T-cell (primary cell): ENCODE results near the gene ABLIM1. TPM values are rescaled to one million over a fixed set of nuclear protein-coding genes. Genes with fewer than 3 reads are reported as not detected.
A peak's percentile ranks its signal among the peaks of the same experiment; 100 is the strongest.

Source experiments
- ATAC-seq, 4 experiments: fragments of 200-7000 bp in 3 of 4; fragments of 150-1000 bp in 1 of 4; cut with Tn5 transposase; replicated peaks in 1 of 4; 1 replicate in 3 of 4; 2 replicates in 1 of 4; pipeline ENCODE4 v1.10.0; 2021; ENCODE audit warnings: moderate library complexity in 3 of 4, mild to moderate bottlenecking in 2 of 4, moderate number of reproducible peaks in 1 of 4
- CTCF ChIA-PET, 2 donors: fragments of 300-600 bp; sonication (Branson Sonifier 250); formaldehyde crosslinking; loops; one replicate each; lab custom pipeline; 2022; ENCODE audit warnings: antibody characterized with exemption in 2 of 2; lab: Charles Lee
- POLR2A ChIA-PET, 2 donors: fragments of 300-600 bp; sonication (Branson Sonifier 250); formaldehyde crosslinking; loops; one replicate each; lab custom pipeline; 2022; ENCODE audit warnings: antibody characterized with exemption in 2 of 2; lab: Charles Lee
- DNase-seq, 35 experiments: peaks; one replicate each; pipeline versions ENCODE4 v3.0.0 to v3.0.0-alpha.2; 2013 to 2023
- H3K27ac ChIP-seq: one replicate; pipeline ENCODE4 v1.5.1; 2013; ENCODE audit warnings: low read length
- H3K27me3 ChIP-seq, 2 experiments: replicated peaks in 1 of 2; 1 replicate in 1 of 2; 2 replicates in 1 of 2; pipeline versions ENCODE4 v1.6.1 to v1.7.0; 2013; ENCODE audit warnings: low read length in 1 of 2, mixed read lengths in 1 of 2; ENCODE audit not compliant: control insufficient read depth in 2 of 2, insufficient read depth in 2 of 2; ENCODE audit errors: extremely low read depth in 1 of 2
- H3K36me3 ChIP-seq, 2 donors: 1 replicate in 1 of 2; 2 replicates in 1 of 2; pipeline versions ENCODE4 v1.6.1 to v1.7.0; 2013; ENCODE audit warnings: low read length in 1 of 2; ENCODE audit not compliant: control insufficient read depth in 2 of 2, insufficient read depth in 1 of 2; ENCODE audit errors: extremely low read depth in 1 of 2
- H3K4me1 ChIP-seq, 2 experiments: 1 replicate in 1 of 2; 2 replicates in 1 of 2; pipeline versions ENCODE4 v1.6.1 to v1.7.0; 2013; ENCODE audit warnings: low read length in 2 of 2, mixed read lengths in 1 of 2; ENCODE audit not compliant: insufficient read depth in 2 of 2, control insufficient read depth in 1 of 2; ENCODE audit errors: extremely low read depth in 1 of 2
- H3K4me3 ChIP-seq, 2 donors: 1 replicate in 1 of 2; 2 replicates in 1 of 2; pipeline versions ENCODE4 v1.5.1 to v1.7.0; 2013; ENCODE audit warnings: mild to moderate bottlenecking in 2 of 2, low read length in 1 of 2, moderate library complexity in 1 of 2; ENCODE audit not compliant: control insufficient read depth in 1 of 2; ENCODE audit errors: extremely low read depth in 1 of 2
- H3K9me3 ChIP-seq: 2 replicates; pipeline ENCODE4 v1.7.0; 2013
- H3K27ac Mint-ChIP-seq, 2 donors: one replicate each; pipeline ENCODE4 v1.8.0; 2020 to 2021; ENCODE audit warnings: mild to moderate bottlenecking in 2 of 2, mixed read lengths in 2 of 2
- H3K27me3 Mint-ChIP-seq, 2 donors: one replicate each; pipeline ENCODE4 v1.8.0; 2021 to 2022; ENCODE audit warnings: mixed read lengths in 2 of 2
- H3K36me3 Mint-ChIP-seq: one replicate; pipeline ENCODE4 v1.8.0; 2021; ENCODE audit warnings: mixed read lengths
- H3K4me1 Mint-ChIP-seq, 3 donors: one replicate each; pipeline ENCODE4 v1.8.0; 2020 to 2022; ENCODE audit warnings: mixed read lengths in 3 of 3, mild to moderate bottlenecking in 1 of 3
- H3K4me3 Mint-ChIP-seq, 3 donors: one replicate each; pipeline ENCODE4 v1.8.0; 2020 to 2022; ENCODE audit warnings: mild to moderate bottlenecking in 3 of 3, mixed read lengths in 3 of 3, moderate library complexity in 3 of 3
- H3K9me3 Mint-ChIP-seq, 3 donors: one replicate each; pipeline ENCODE4 v1.8.0; 2020 to 2022; ENCODE audit warnings: mixed read lengths in 3 of 3
- WGBS: methylation state at CpG from one replicate; pipeline ENCODE4 v1.1.5; 2013; ENCODE audit warnings: missing lambda C conversion rate; ENCODE audit not compliant: insufficient coverage; 5-methylcytosine and 5-hydroxymethylcytosine counted together
- total RNA-seq, 35 experiments: library from RNA in 6 of 35; stranded (reverse) in 6 of 35; fragments of 120-200 nt in 1 of 35; gene quantifications; one replicate each; pipeline versions ENCODE4 v1.2.1 to v1.2.4 and lab custom pipeline; 2013 to 2026

ABLIM1 gene
- 100 to 1,000 TPM; 212 to 311 (median 266) TPM for total RNA-seq
- total RNA-seq (2013): 170 TPM
- 156 to 1,014 (median 422) reads per million in 29 experiments for total RNA-seq (lab: John Stamatoyannopoulos, UW)

DNA sequence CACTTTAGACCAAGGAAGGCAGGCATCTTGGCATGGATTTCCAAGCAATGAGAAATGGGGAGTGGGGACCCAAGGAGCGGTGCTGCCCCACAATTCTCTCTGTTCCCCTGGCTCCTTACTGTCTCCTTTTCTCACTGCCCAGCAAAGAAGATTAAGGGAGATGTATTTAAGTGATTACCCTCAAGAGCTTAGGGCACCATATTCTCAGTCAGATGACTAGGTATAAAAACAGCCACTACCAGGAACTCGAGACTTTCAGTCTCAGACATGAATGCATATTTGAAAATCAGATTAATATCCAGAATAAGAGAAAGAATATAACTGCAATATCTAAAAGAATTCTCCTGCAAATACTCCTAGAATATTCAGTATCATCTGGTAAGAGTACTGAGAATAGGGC, at the start of gene ABLIM1:
TSS of gene ABLIM1 (minus strand) at position 101 of the 400 bp plus-strand sequence. CDS start at position 26, 75 bp downstream.
- Histone ChIP-seq H3K4me3 (no peak within 1 kb of the TSS), H3K4me1 (no peaks in the 10 kb centered on the region), H3K36me3 (no peaks in the 10 kb centered on the region), H3K27me3 (no peaks in the 10 kb centered on the region), H3K27ac (no peak within 1 kb of the TSS), H3K9me3 (no peaks in the 10 kb centered on the region)
- H3K27me3 Mint-ChIP-seq: peaks cover 0 to under 1% of the 10 kb centered on the region in 2 donors
- H3K4me1 Mint-ChIP-seq: no peaks in the 10 kb centered on the region
- WGBS: no CpG with 5 or more reads among the region's 2 CpGs
- no peak within 1 kb of the TSS for H3K4me3 Mint-ChIP-seq
- DNase-seq (no peak), ATAC-seq (no peak)
- H3K27ac Mint-ChIP-seq: no peak within 1 kb of the TSS
- ChIA-PET CTCF (no interaction called here), POLR2A (no interaction called here)
- no peaks in the 10 kb centered on the region for H3K9me3 Mint-ChIP-seq
- no peaks in the 10 kb centered on the region for H3K36me3 Mint-ChIP-seq

- DNase-seq (no peak), ATAC-seq (no peak)
- Histone ChIP-seq H3K36me3 (no peaks in the 10 kb centered on the region), H3K27me3 (peaks cover 0 to 6% of the 10 kb centered on the region in 2 experiments), H3K4me1 (no peaks in the 10 kb centered on the region), H3K4me3 (no peak overlapping the region), H3K27ac (no peak overlapping the region), H3K9me3 (no peaks in the 10 kb centered on the region)
- no peak overlapping the region for H3K4me3 Mint-ChIP-seq
- H3K4me1 Mint-ChIP-seq: no peaks in the 10 kb centered on the region
- POLR2A ChIA-PET: no interaction called here
- H3K9me3 Mint-ChIP-seq: no peaks in the 10 kb centered on the region
- no peaks in the 10 kb centered on the region for H3K36me3 Mint-ChIP-seq
- no CpG with 5 or more reads among the region's 4 CpGs for WGBS
- no peak overlapping the region for H3K27ac Mint-ChIP-seq
- CTCF ChIA-PET: interaction anchor here in 1 of 2 donors (0.6 kb wide), 1 partner anchor 11 kb away, joined by 6 read pairs; no protein-coding TSS in a partner anchor
- H3K27me3 Mint-ChIP-seq: peaks cover 8 to 21% of the 10 kb centered on the region in 2 donors
Observed at GRCh38 chr10:114706458-114707055, 48.5 kb upstream of the ABLIM1 start.

GRCh38 chr10:114704679-114705078, 46.6 kb upstream of the ABLIM1 start:
- ATAC-seq (no peak), DNase-seq (no peak)
- Histone ChIP-seq H3K27ac (no peak overlapping the region), H3K27me3 (peaks cover 0 to 3% of the 10 kb centered on the region in 2 experiments), H3K4me1 (no peaks in the 10 kb centered on the region), H3K9me3 (no peaks in the 10 kb centered on the region), H3K4me3 (no peak overlapping the region), H3K36me3 (no peaks in the 10 kb centered on the region)
- CTCF ChIA-PET: interaction anchor here (0.9 to 1.6 kb wide), 4 partner anchors 10 to 401 kb away, joined by 3 to 16 read pairs (median 8); no protein-coding TSS in a partner anchor
- H3K4me1 Mint-ChIP-seq: no peaks in the 10 kb centered on the region
- POLR2A ChIA-PET: interaction anchor here in 1 of 2 donors (0.6 kb wide), 2 partner anchors 12 to 61 kb away, joined by 5 read pairs; no protein-coding TSS in a partner anchor
- H3K4me3 Mint-ChIP-seq: no peak overlapping the region
- no peaks in the 10 kb centered on the region for H3K9me3 Mint-ChIP-seq
- no CpG with 5 or more reads among the region's 4 CpGs for WGBS
- no peaks in the 10 kb centered on the region for H3K36me3 Mint-ChIP-seq
- peaks cover 0 to 18% of the 10 kb centered on the region in 2 donors for H3K27me3 Mint-ChIP-seq
- no peak overlapping the region for H3K27ac Mint-ChIP-seq

GRCh38 chr10:114703377-114704107, 45.5 kb upstream of the ABLIM1 start:
- no peak overlapping the region for H3K4me3 Mint-ChIP-seq
- Histone ChIP-seq H3K27ac (no peak overlapping the region), H3K4me3 (no peak overlapping the region), H3K36me3 (no peaks in the 10 kb centered on the region), H3K9me3 (no peaks in the 10 kb centered on the region), H3K4me1 (no peaks in the 10 kb centered on the region), H3K27me3 (peaks cover 0 to 3% of the 10 kb centered on the region in 2 experiments)
- ChIA-PET CTCF (interaction anchor here (0.7 to 1.7 kb wide), 7 partner anchors 9 to 406 kb away, joined by 3 to 16 read pairs (median 5); no protein-coding TSS in a partner anchor), POLR2A (interaction anchor here (0.6 to 0.7 kb wide), 2 partner anchors 68 to 217 kb away, joined by 4 read pairs; no protein-coding TSS in a partner anchor)
- DNase-seq: peak in 16 of 35 experiments; percentile 2 to 55 (median 10)
- no peaks in the 10 kb centered on the region for H3K4me1 Mint-ChIP-seq
- H3K27me3 Mint-ChIP-seq: peaks cover 0 to 18% of the 10 kb centered on the region in 2 donors
- no peaks in the 10 kb centered on the region for H3K36me3 Mint-ChIP-seq
- H3K27ac Mint-ChIP-seq: no peak overlapping the region
- H3K9me3 Mint-ChIP-seq: no peaks in the 10 kb centered on the region
- ATAC-seq: peak; percentile 38 to 57 (median 44)
- no CpG with 5 or more reads among the region's 6 CpGs for WGBS

GRCh38 chr10:114698271-114699061, 40.4 kb upstream of the ABLIM1 start:
- H3K4me1 Mint-ChIP-seq: peaks cover 5 to 12% (median 12%) of the 10 kb centered on the region in 3 donors
- Histone ChIP-seq H3K4me3 (no peak overlapping the region), H3K27me3 (peaks cover 0 to 4% of the 10 kb centered on the region in 2 experiments), H3K9me3 (no peaks in the 10 kb centered on the region), H3K4me1 (peaks cover 5 to 10% of the 10 kb centered on the region in 2 experiments), H3K27ac (no peak overlapping the region), H3K36me3 (no peaks in the 10 kb centered on the region)
- ChIA-PET POLR2A (no interaction called here), CTCF (interaction anchor here (0.7 to 1.2 kb wide), 5 partner anchors 10 to 391 kb away, joined by 3 to 9 read pairs (median 4); no protein-coding TSS in a partner anchor)
- no peak overlapping the region for H3K27ac Mint-ChIP-seq
- peaks cover 9 to 15% of the 10 kb centered on the region in 2 donors for H3K27me3 Mint-ChIP-seq
- DNase-seq (no peak), ATAC-seq (no peak)
- H3K36me3 Mint-ChIP-seq: no peaks in the 10 kb centered on the region
- H3K9me3 Mint-ChIP-seq: no peaks in the 10 kb centered on the region
- H3K4me3 Mint-ChIP-seq: no peak overlapping the region
